Activated CD4-positive, alpha-beta T cell treated with anti-CD3 and anti-CD28 coated beads for 4 hours (primary cell): ENCODE measurements around the gene EPHA2.

Experiments
- DNase-seq, 2 donors: peaks; one replicate each; pipeline ENCODE4 v3.0.0-alpha.2; 2020

Gene EPHA2

GRCh38 chr1:16149146-16149545, 6.7 kb downstream of the EPHA2 start:
- no peak for DNase-seq

- DNase-seq, result no peak
These were observed 7.4 kb downstream of the EPHA2 start for GRCh38 chr1:16148329-16149092.

- no peak for DNase-seq
These were observed 8.5 kb downstream of the EPHA2 start for GRCh38 chr1:16147156-16147926.

GRCh38 chr1:16146279-16147155, 9.4 kb downstream of the EPHA2 start:
- no peak for DNase-seq

- DNase-seq, result no peak
These were observed 10.1 kb downstream of the EPHA2 start for GRCh38 chr1:16145662-16146278.

- DNase-seq, result no peak
These were observed 10.7 kb downstream of the EPHA2 start for GRCh38 chr1:16145030-16145661.

GRCh38 chr1:16144325-16145029, 11.4 kb downstream of the EPHA2 start:
- DNase-seq, result no peak

- no peak for DNase-seq
These were observed 12.1 kb downstream of the EPHA2 start for GRCh38 chr1:16143566-16144324.

- no peak for DNase-seq
These were observed 12.8 kb downstream of the EPHA2 start for GRCh38 chr1:16143005-16143565.

- DNase-seq, result no peak
These were observed 13.4 kb downstream of the EPHA2 start for GRCh38 chr1:16142383-16142995.

GRCh38 chr1:16141573-16142336, 14.1 kb downstream of the EPHA2 start:
- no peak for DNase-seq

- no peak for DNase-seq
These were observed 15.7 kb downstream of the EPHA2 start for GRCh38 chr1:16140068-16140596.

GRCh38 chr1:16139473-16139962, 16.4 kb downstream of the EPHA2 start:
- DNase-seq, result no peak

- no peak for DNase-seq
These were observed 17.1 kb downstream of the EPHA2 start for GRCh38 chr1:16138772-16139221.

- no peak for DNase-seq
These were observed 17.9 kb downstream of the EPHA2 start for GRCh38 chr1:16137890-16138467.

GRCh38 chr1:16135501-16135900, 20.4 kb downstream of the EPHA2 start:
- DNase-seq, result no peak

GRCh38 chr1:16134906-16135305, 21.0 kb downstream of the EPHA2 start:
- no peak for DNase-seq

- DNase-seq, result no peak
These were observed 21.6 kb downstream of the EPHA2 start for GRCh38 chr1:16134066-16134801.
